Activated naive CD8-positive, alpha-beta T cell treated with anti-CD3 and anti-CD28 coated beads, Interleukin-2, amount 10 ng/mL, durations not matched to agents 7 days and 5 days (primary cell): ENCODE results near the gene SDF4. TPM values are rescaled to one million over a fixed set of nuclear protein-coding genes. Genes with fewer than 3 reads are reported as not detected.
"Not testable (repeated sequence)": the region's sequence is repeated elsewhere in the genome, so short reads cannot be mapped to it uniquely, and the experiment has no call there.

Experiments
- ATAC-seq: fragments of 150-1000 bp; cut with Tn5 transposase; one replicate; pipeline ENCODE4 v1.10.0; 2021; ENCODE audit warnings: low read depth, moderate library complexity
- POLR2A ChIA-PET: fragments of 350-600 bp; sonication (Branson Sonifier 250); formaldehyde crosslinking; loops from one replicate; lab custom pipeline; 2021; ENCODE audit warnings: antibody characterized with exemption; lab: Charles Lee
- DNase-seq: peaks from one replicate; pipeline ENCODE4 v3.0.0; 2021
- H3K27ac Mint-ChIP-seq: one replicate; pipeline ENCODE4 v1.8.0; 2022; ENCODE audit warnings: mild to moderate bottlenecking, mixed read lengths
- H3K27me3 Mint-ChIP-seq: one replicate; pipeline ENCODE4 v1.8.0; 2022; ENCODE audit warnings: mild to moderate bottlenecking, moderate library complexity, mixed read lengths
- H3K36me3 Mint-ChIP-seq: one replicate; pipeline ENCODE4 v1.8.0; 2021; ENCODE audit warnings: mild to moderate bottlenecking, mixed read lengths
- H3K4me1 Mint-ChIP-seq: one replicate; pipeline ENCODE4 v1.8.0; 2021; ENCODE audit warnings: mixed read lengths
- H3K4me3 Mint-ChIP-seq: one replicate; pipeline ENCODE4 v1.8.0; 2022; ENCODE audit warnings: mild to moderate bottlenecking, moderate library complexity, mixed read lengths
- H3K9me3 Mint-ChIP-seq: one replicate; pipeline ENCODE4 v1.8.0; 2021; ENCODE audit warnings: mixed read lengths
- total RNA-seq, 2 experiments: library from RNA; stranded (reverse); gene quantifications; one replicate each; pipeline ENCODE4 v1.2.3, GENCODE V29; 2021

The SDF4 gene
- total RNA-seq, 2 experiments from 2014 or later: 99.1 to 103 TPM

- Mint-ChIP-seq H3K4me3 (no peak overlapping the region), H3K36me3 (no peaks in the 10 kb centered on the region), H3K27ac (no peak overlapping the region), H3K27me3 (peaks cover 9% of the 10 kb centered on the region), H3K4me1 (peaks cover 4% of the 10 kb centered on the region), H3K9me3 (no peaks in the 10 kb centered on the region)
- POLR2A ChIA-PET: no interaction called here
- ATAC-seq (peak; percentile 21), DNase-seq (no peak)
Measured at GRCh38 chr1:1182491-1183220, 49.1 kb downstream of the SDF4 start.

- Mint-ChIP-seq H3K9me3 (no peaks in the 10 kb centered on the region), H3K36me3 (no peaks in the 10 kb centered on the region), H3K4me1 (peaks cover 4% of the 10 kb centered on the region), H3K27me3 (peaks cover 10% of the 10 kb centered on the region), H3K27ac (no peak overlapping the region), H3K4me3 (no peak overlapping the region)
- POLR2A ChIA-PET: no interaction called here
- ATAC-seq (no peak), DNase-seq (no peak)
Measured at GRCh38 chr1:1181938-1182410, 49.8 kb downstream of the SDF4 start.

- POLR2A ChIA-PET: no interaction called here
- no peak for ATAC-seq
- Mint-ChIP-seq H3K36me3 (no peaks in the 10 kb centered on the region), H3K27ac (no peak overlapping the region), H3K9me3 (no peaks in the 10 kb centered on the region), H3K27me3 (peaks cover 14% of the 10 kb centered on the region), H3K4me3 (no peak overlapping the region), H3K4me1 (peaks cover 4% of the 10 kb centered on the region)
- DNase-seq: no peak
Measured at GRCh38 chr1:1181129-1181937, 50.5 kb downstream of the SDF4 start.

GRCh38 chr1:1179983-1180861 is 51.6 kb downstream of the SDF4 start:
- DNase-seq: no peak

GRCh38 chr1:1179346-1179982 is 52.3 kb downstream of the SDF4 start:
- POLR2A ChIA-PET: no interaction called here
- ATAC-seq (no peak), DNase-seq (no peak)
- peaks cover 4% of the 10 kb centered on the region for H3K4me1 Mint-ChIP-seq
- peaks cover 23% of the 10 kb centered on the region for H3K27me3 Mint-ChIP-seq
- H3K27ac Mint-ChIP-seq: no peak overlapping the region
- H3K4me3 Mint-ChIP-seq: no peak overlapping the region
- H3K36me3 Mint-ChIP-seq: no peaks in the 10 kb centered on the region
- no peaks in the 10 kb centered on the region for H3K9me3 Mint-ChIP-seq

More at GRCh38 chr1:1179983-1180861, 51.6 kb downstream of the SDF4 start:
- Mint-ChIP-seq H3K27ac (no peak overlapping the region), H3K4me1 (peaks cover 4% of the 10 kb centered on the region), H3K36me3 (no peaks in the 10 kb centered on the region), H3K4me3 (no peak overlapping the region), H3K9me3 (no peaks in the 10 kb centered on the region), H3K27me3 (peaks cover 19% of the 10 kb centered on the region)
- ATAC-seq: no peak
- POLR2A ChIA-PET: no interaction called here

GRCh38 chr1:1178794-1179331 is 52.9 kb downstream of the SDF4 start:
- Mint-ChIP-seq H3K9me3 (no peaks in the 10 kb centered on the region), H3K4me3 (no peak overlapping the region), H3K27me3 (peaks cover 24% of the 10 kb centered on the region), H3K27ac (no peak overlapping the region), H3K4me1 (peaks cover 6% of the 10 kb centered on the region), H3K36me3 (no peaks in the 10 kb centered on the region)
- POLR2A ChIA-PET: no interaction called here
- ATAC-seq (no peak), DNase-seq (no peak)

- POLR2A ChIA-PET: no interaction called here
- peaks cover 26% of the 10 kb centered on the region for H3K27me3 Mint-ChIP-seq
- no peaks in the 10 kb centered on the region for H3K36me3 Mint-ChIP-seq
- H3K4me1 Mint-ChIP-seq: peaks cover 6% of the 10 kb centered on the region
- H3K27ac Mint-ChIP-seq: no peak overlapping the region
- H3K4me3 Mint-ChIP-seq: no peak overlapping the region
- ATAC-seq (no peak), DNase-seq (no peak)
- no peaks in the 10 kb centered on the region for H3K9me3 Mint-ChIP-seq
Measured at GRCh38 chr1:1177452-1178206, 54.2 kb downstream of the SDF4 start.

GRCh38 chr1:1176931-1177330 is 54.9 kb downstream of the SDF4 start:
- ATAC-seq (no peak), DNase-seq (no peak)
- peaks cover 26% of the 10 kb centered on the region for H3K27me3 Mint-ChIP-seq
- peaks cover 10% of the 10 kb centered on the region for H3K4me1 Mint-ChIP-seq
- no peaks in the 10 kb centered on the region for H3K9me3 Mint-ChIP-seq
- H3K27ac Mint-ChIP-seq: peak overlapping the region; percentile 6
- no peaks in the 10 kb centered on the region for H3K36me3 Mint-ChIP-seq
- H3K4me3 Mint-ChIP-seq: no peak overlapping the region
- POLR2A ChIA-PET: no interaction called here

- H3K36me3 Mint-ChIP-seq, ATAC-seq, H3K4me1 Mint-ChIP-seq, POLR2A ChIA-PET, H3K4me3 Mint-ChIP-seq, H3K9me3 Mint-ChIP-seq, H3K27ac Mint-ChIP-seq: not testable (repeated sequence)
- DNase-seq: peak; percentile 29
- peaks cover 24% of the 10 kb centered on the region for H3K27me3 Mint-ChIP-seq
Measured at GRCh38 chr1:1176063-1176761, 55.6 kb downstream of the SDF4 start.

GRCh38 chr1:1175221-1176062 is 56.4 kb downstream of the SDF4 start:
- no peak for ATAC-seq
- Mint-ChIP-seq H3K27ac (no peak overlapping the region), H3K27me3 (peaks cover 22% of the 10 kb centered on the region), H3K4me1 (peaks cover 6% of the 10 kb centered on the region), H3K9me3 (no peaks in the 10 kb centered on the region), H3K36me3 (no peaks in the 10 kb centered on the region), H3K4me3 (no peak overlapping the region)
- DNase-seq: peak; percentile 32
- POLR2A ChIA-PET: no interaction called here

GRCh38 chr1:1173793-1174415 is 57.9 kb downstream of the SDF4 start, which contains the start of gene TTLL10:
TSS of gene TTLL10 (plus strand) at chr1:1173880. CDS start at chr1:1179216, 5,336 bp downstream.
- Mint-ChIP-seq H3K36me3 (no peaks in the 10 kb centered on the region), H3K4me1 (peaks cover 9% of the 10 kb centered on the region), H3K9me3 (no peaks in the 10 kb centered on the region), H3K27ac (peak within 1 kb of the TSS; percentile 61), H3K27me3 (peaks cover 25% of the 10 kb centered on the region), H3K4me3 (peak within 1 kb of the TSS; percentile 28)
- DNase-seq (peak; percentile 73), ATAC-seq (peak; percentile 77)
- POLR2A ChIA-PET: interaction anchor here (0.5 to 1.5 kb wide), 5 partner anchors 14 to 57 kb away, joined by 3 to 12 read pairs (median 3); no protein-coding TSS in a partner anchor
